Measurements from ENCODE around the gene ALAS1.
"Not testable (repeated sequence)": the region's sequence is repeated elsewhere in the genome, so short reads cannot be mapped to it uniquely, and the experiment has no call there.

ALAS1 gene

DNA sequence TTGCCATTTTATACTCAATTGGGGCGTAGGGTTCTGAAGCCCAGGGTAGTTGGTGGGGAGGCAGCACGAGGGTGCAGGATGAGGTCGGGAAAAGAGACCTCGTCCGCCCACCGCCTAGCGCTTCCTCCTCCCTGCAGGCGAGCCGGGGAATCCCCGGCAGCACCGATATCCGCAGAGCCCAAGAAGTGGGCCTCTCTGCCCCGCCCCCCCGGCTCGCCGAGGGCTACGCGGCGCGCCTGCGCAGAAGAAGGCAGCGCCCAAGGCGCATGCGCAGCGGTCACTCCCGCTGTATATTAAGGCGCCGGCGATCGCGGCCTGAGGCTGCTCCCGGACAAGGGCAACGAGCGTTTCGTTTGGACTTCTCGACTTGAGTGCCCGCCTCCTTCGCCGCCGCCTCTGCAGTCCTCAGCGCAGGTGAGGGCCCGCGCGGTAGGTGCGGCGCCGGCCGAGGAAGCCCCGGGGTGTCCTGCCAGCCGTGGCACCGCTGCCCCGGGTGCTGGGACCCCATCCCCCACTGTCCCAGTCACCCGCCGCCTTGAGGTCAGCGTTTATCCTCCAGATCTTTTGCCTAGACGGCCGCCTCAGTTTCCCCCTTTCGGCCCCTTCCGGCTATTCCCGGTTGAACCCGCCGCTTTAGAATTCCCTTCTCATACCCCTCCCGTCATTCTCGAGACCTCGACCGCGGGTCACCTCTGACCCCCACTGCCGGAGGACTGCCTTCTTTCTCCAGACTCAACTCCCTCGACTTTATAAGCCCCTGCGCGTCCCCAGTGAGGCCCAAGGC, at the start of gene ALAS1:
Gene ALAS1, plus strand, starts transcription at position 319 of the 784 bp plus-strand sequence. CDS start 1,082 bp downstream, outside the sequence.
- DNase-seq (ENCODE audit: low read depth) = no peak

DNA sequence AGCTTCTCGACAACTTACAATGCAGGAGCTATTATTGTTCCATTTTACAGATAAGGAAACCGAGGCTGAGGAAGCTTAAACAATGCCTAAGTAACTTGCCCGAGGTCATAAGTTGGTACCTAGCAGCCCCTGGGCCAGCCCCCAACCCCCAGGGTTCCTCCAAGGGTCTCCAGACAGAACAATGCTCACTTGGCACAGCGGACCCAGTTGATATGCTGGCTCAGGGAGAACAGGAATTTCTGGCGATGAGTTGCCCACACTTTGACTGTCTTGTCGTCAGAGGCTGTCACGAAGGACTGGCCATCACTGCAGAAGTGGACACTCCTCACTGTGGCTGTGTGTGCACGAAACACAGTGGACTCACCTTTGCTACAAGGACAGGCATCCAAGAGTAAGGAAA, 48.9 kb upstream of the ALAS1 start:
- DNase-seq (ENCODE audit: low read depth) = no peak

- no peak for DNase-seq (ENCODE audit: low read depth)
Observed at GRCh38 chr3:52149726-52150125, 48.2 kb upstream of the ALAS1 start.

- DNase-seq (ENCODE audit: low read depth) = no peak
Observed at GRCh38 chr3:52150357-52150756, 47.6 kb upstream of the ALAS1 start.

- DNase-seq (ENCODE audit: low read depth) = no peak
Observed at GRCh38 chr3:52150860-52151259, 47.1 kb upstream of the ALAS1 start.

- not testable (repeated sequence) for DNase-seq (ENCODE audit: low read depth)
Observed at GRCh38 chr3:52151991-52152390, 46.0 kb upstream of the ALAS1 start.

DNA sequence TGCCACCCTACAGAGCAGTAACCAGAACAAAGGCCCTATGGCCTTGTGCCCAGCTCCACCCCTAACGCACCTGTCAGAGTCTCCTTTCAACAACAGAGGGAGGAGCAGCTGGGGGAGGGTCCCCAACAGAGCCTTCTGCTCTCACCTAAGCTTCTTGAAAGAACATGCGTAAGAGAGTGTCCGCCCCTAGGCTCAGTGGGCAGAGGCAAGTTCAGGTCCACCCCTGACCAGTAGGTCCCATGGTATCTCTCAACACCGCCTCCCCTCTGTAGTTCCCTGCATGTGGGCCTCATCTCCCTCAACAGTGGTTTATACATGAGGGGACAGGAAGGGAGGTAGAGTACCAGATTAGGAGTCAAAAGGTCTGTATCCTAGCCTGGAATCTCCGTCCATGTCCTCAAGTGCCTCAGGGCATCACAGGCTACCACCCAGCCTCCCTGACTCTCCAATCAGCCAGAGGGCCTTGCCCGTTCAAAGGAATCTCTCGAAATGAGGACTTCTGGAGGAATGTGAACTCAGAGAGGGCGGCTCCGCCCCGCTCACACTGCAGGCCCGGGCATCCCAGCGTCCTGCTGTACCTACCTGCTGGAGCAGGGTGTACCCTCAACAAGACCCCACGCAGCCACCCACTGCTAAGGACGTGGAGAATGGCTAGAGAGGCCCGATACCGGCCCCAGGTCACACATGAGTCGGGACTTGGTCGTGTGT, 44.4 kb upstream of the ALAS1 start:
- no peak for DNase-seq (ENCODE audit: low read depth)

- peak; percentile 96 for DNase-seq (ENCODE audit: low read depth)
Observed at GRCh38 chr3:52154135-52155094, 43.5 kb upstream of the ALAS1 start, which contains the start of gene POC1A. Gene POC1A, minus strand, starts transcription at chr3:52154423. Its CDS starts 51 bp downstream, at chr3:52154372.

GRCh38 chr3:52155912-52156311, 42.0 kb upstream of the ALAS1 start:
- no peak for DNase-seq (ENCODE audit: low read depth)

GRCh38 chr3:52159503-52159902, 38.5 kb upstream of the ALAS1 start:
- DNase-seq (ENCODE audit: low read depth) = no peak

DNA sequence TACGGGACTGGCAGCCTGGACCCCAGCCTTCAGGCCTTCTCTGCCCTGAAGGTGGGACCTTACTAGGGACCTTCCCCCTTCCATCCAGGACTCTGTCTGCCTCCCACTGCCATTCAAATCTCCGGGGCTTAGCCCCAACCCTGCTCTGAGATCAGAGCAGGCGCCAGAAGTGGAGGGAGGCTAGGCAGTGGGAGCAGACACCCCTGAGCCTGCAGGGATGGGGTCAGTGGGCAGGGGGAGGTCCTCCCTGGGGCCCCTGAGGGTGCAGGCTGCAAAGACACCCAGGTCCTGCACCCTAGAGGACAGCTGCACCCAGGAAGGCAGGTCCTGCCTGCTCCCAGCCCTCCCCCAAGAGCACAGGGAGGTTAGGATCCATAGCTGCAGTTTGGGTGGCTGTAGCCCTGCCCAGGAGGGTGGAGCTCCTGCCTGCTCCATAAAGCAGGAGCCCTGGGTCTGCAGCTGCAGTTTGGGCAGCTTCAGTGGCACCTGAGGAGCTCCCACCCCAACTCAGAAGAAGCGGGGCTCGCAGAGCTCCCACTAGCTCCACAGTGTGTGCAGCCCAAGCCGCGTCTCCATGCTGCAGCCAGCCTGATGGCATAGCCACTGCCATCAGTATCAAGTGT, 35.6 kb upstream of the ALAS1 start:
- no peak for DNase-seq (ENCODE audit: low read depth)

GRCh38 chr3:52167240-52167639, 30.7 kb upstream of the ALAS1 start:
- DNase-seq (ENCODE audit: low read depth) = no peak

DNA sequence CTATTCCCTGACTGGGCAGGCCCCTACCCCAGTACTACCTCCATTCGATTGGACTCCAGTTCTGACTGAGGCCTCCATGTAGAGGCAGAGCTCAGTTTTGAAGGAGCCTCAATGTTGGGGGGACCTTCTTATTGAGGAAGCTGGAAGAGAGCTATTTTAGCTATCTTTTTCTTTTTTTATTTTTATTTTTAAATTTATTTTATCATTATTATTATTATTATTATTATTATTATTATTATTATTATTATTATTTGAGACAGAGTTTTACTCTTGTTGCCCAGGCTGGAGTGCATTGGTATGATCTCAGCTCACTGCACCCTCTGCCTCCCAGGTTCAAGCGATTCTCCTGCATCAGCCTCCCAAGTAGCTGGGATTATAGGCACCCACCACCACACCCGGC, 27.7 kb upstream of the ALAS1 start:
- not testable (repeated sequence) for DNase-seq (ENCODE audit: low read depth)

DNA sequence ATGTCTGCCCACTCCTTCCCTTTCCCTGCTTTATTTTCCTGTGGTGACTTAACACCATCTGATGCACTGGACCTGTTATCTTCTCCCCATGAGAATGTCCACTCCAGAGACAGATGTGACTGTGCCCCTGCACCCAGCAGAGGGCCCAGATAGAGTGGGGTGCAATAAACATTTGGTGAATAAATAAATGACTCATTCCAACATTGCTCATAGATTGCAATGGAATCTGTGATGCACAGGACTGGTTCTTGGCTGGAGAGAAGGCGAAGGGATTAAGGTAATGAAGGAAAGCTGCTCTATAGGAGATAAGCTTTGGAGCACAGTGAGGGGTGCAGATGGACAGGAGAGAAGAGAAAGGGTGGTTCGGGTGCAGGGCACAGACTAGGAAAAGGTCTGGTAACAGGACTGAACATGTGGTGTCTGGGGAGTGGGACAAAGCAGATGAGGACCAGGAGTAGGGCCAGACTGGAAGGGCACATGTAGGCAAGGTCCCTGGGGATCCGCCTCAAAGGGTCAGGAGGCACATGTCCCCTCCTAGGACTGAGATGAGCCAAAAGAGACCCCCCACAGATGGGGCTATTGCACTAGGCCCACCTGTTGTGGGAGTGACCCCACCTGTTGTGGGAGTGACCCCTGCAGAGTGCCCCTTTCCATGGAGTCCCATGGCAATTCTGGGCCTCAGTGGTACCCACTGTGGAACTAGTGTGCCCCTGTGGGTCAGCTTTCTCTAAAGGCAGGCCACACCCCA, 26.3 kb upstream of the ALAS1 start:
- peak; percentile 18 for DNase-seq (ENCODE audit: low read depth)

DNA sequence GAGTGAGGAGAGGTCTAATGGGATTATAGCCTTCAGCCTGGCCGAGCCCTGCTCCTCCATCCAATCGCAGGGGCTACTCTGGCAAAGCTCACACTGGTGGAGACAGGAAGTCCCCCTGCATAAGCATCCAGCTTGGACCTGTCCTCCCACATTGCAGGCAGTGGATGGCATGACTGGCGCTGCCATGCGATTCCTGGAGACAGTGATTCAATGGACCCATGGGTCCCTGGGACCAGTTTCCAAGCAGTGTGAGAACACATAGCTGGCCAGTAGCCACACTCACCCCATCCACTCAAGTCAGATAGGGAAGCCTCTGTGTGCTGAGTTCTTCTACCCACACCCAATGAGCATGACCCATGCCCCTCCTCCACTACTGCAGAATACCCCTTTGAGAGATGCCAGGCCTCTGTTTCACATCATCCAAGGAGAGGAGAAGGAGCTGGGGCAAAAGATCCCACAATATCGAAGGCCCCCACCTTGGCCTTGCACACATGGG, 25.6 kb upstream of the ALAS1 start:
- DNase-seq (ENCODE audit: low read depth) = no peak

DNA sequence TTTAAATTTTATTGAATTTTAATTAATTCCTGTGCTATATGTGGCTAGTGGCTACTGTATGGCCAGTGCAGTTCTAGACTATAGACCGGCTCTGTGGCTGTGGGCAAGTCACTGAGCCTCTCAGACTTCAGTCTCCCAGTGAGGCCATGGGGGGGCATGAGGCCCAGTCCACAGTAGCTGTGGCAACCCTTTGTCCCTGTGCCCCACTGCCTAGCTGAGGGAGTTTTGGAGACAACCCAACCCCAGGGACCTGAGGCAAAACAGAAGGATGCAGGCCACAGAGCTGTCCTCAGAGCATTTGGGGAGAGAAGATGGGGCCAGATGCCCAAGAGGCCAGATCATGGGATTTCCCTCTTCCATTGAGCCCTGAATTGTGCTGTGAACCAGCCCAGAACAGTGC, 24.9 kb upstream of the ALAS1 start:
- no peak for DNase-seq (ENCODE audit: low read depth)

DNA sequence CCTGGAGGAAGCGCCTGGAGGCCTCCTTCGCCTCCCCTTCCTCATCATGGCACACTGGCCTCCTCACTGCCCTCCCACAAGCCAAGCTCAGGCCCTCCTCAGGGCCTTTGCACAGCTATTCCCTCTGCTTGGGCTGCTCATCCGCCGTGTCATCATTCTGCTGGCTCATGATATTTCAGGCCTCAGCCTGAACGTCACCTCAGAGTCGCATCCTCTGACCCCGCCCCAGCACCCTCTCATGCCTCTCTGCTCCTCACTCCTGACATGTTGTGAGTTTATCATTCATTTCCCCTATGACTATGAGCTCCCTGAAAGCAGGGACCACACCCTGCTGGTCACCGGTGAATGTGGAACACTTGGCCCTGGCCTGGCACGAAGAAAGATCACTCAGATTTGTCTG, 23.1 kb upstream of the ALAS1 start:
- no peak for DNase-seq (ENCODE audit: low read depth)

DNA sequence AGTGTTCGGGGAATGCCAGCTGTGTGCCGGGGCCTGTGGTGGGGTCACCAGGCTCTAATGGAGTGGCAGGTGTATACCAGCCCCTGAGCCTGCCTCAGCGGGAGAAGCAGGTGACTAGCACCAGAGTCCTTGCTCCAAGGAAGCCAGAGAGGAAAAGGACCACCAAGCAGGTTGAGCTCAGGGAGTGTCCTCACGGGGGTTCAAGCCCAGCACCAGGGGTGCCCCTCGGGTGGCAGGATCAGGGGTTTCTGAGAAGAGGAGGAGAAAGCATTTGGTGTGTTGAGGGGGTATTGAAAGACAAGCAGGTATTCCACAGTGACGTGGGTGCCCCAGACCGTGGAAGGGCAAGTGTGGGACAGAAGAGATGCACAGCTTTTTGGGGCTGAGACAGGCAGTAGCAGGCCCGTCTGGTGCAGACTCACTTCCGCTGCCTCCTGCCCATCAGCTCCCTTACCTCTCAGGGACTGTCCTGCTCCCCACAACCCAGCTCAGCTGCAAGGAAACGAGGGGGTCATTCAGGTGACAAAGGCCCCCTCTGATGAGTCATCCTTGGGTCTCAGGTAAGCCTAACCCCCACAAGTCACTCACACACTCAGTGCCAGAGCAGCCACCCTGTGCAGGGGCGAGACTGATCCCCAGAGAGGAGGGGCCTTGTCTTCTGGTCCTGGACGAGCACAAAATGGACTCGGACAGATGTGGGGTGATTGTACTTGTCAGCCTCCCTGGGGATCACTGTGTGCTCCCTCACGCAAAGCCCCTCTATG, 22.4 kb upstream of the ALAS1 start:
- no peak for DNase-seq (ENCODE audit: low read depth)

DNA sequence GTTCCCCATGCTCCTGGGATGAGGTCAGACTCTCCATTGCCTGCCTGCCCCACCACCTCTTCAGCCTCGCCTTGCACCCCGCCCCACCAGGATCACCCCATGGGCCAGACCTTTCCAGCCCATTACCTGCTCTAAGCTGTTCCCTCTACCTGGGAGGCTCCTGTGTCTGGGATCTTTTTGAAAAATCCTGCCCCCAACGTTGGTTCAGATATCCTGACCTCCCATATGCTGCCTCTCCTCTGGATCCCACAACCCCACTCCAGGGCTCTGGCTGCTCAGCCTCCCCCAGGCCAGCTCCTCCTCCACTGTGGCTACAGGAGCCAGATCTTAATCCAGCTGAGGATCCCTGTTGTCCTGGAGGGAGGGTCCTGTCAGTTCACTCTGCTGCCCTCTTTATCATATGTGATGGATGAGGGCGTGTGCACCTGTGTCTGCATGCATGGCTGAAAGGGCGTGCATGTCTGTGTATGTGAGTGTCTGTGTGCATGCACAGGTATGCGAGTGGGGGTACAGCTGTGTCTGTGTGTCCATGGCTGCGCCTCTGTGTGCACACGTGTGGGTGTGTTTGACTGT, 21.7 kb upstream of the ALAS1 start:
- no peak for DNase-seq (ENCODE audit: low read depth)
